ENCODE data around the gene DOCK10. TPM values are rescaled to one million over a fixed set of nuclear protein-coding genes. Genes with fewer than 3 reads are reported as not detected.
A peak's percentile ranks its signal among the peaks of the same experiment; 100 is the strongest.

DOCK10 gene
- total and polyA plus RNA-seq, 2 donors (not counting 3 experiments of a cell fraction or from before 2014, with no cell fraction given): 5.8 to 23.0 TPM

GRCh38 chr2:224883700-224884099 lies 158.6 kb downstream of the DOCK10 start:
- Histone ChIP-seq H3K9ac (replicated peaks; ENCODE audit: extremely low read depth, insufficient read depth, low read length) (peak overlapping the region; percentile 3), H3K27me3 (ENCODE audit: control insufficient read depth in 2 of 2, insufficient read depth in 2 of 2, low read length in 2 of 2) (no peaks in the 10 kb centered on the region), H4K20me1 (replicated peaks; ENCODE audit: control insufficient read depth, extremely low read depth, insufficient read depth, low read length) (no peaks in the 10 kb centered on the region), H3K27ac (ENCODE audit: insufficient read depth, low read depth, low read length) (no peak overlapping the region), H3K4me2 (ENCODE audit: insufficient read depth, low read length) (no peak overlapping the region), H3K79me2 (ENCODE audit: control insufficient read depth, insufficient read depth, low read length) (peaks cover 2% of the 10 kb centered on the region), H3K9me1 (replicated peaks; ENCODE audit: control insufficient read depth, extremely low read depth, insufficient read depth, low read length) (no peaks in the 10 kb centered on the region), H3K36me3 (ENCODE audit: control insufficient read depth in 2 of 2, extremely low read depth in 1 of 2, insufficient read depth in 2 of 2, low read length in 2 of 2) (peaks cover 0 to 3% of the 10 kb centered on the region in 2 experiments), H2AFZ (ENCODE audit: low read depth, low read length) (no peak overlapping the region), H3K4me1 (ENCODE audit: control insufficient read depth, extremely low read depth, insufficient read depth, low read length) (peaks cover 28% of the 10 kb centered on the region), H3K9me3 (replicated peaks; ENCODE audit: control insufficient read depth, insufficient read depth, low read length) (no peaks in the 10 kb centered on the region), H3K4me3 (replicated peaks in 1 of 3; ENCODE audit: insufficient read depth in 1 of 3, low read depth in 1 of 3, low read length in 3 of 3) (no peak overlapping the region)
- no peak for DNase-seq (ENCODE audit: low read depth, low spot score)
- no peak for FAIRE-seq
- no TSS peak for BruUV-seq (replicated peaks)
- intact Hi-C loops (cut with micrococcal nuclease) (loop anchor here (2.0 kb wide), 2 partner anchors 55 to 119 kb away; no protein-coding TSS in a partner anchor), dilution Hi-C loops (cut with MboI; ENCODE audit: extremely low pct_ligation_motif_present, low sequenced_read_pairs) (no loop called here)
- ChIA-PET POLR2A (no interaction called here), CTCF (interaction anchor here (1.0 to 2.8 kb wide), 6 partner anchors 20 to 776 kb away, joined by 3 to 11 read pairs (median 4); no protein-coding TSS in a partner anchor)
- TF ChIP-seq FOS (IDR thresholded peaks at IDR 0.05; ENCODE audit: borderline replicate concordance, insufficient read depth, low read length) (peak; percentile 21), CTCF (IDR thresholded peaks at IDR 0.05; ENCODE audit: extremely low read depth in 1 of 2, insufficient read depth in 1 of 2, low read depth in 1 of 2, low read length in 2 of 2) (no peak)

GRCh38 chr2:224883172-224883516 lies 159.1 kb downstream of the DOCK10 start:
- peak overlapping the region; percentile 81 for H3K27ac ChIP-seq (ENCODE audit: insufficient read depth, low read depth, low read length)
- no peak for DNase-seq (ENCODE audit: low read depth, low spot score)
- intact Hi-C loops (cut with micrococcal nuclease): loop anchor here (2.0 kb wide), 2 partner anchors 56 to 120 kb away; no protein-coding TSS in a partner anchor
- H3K4me3 ChIP-seq (replicated peaks in 1 of 3; ENCODE audit: insufficient read depth in 1 of 3, low read depth in 1 of 3, low read length in 3 of 3): no peak overlapping the region
- no peak for TF ChIP-seq MAX (IDR thresholded peaks at IDR 0.05; ENCODE audit: insufficient read depth, insufficient read length)
- H3K4me2 ChIP-seq (ENCODE audit: insufficient read depth, low read length): no peak overlapping the region
- dilution Hi-C loops (cut with MboI; ENCODE audit: extremely low pct_ligation_motif_present, low sequenced_read_pairs): no loop called here
- POLR2A ChIA-PET: no interaction called here
- H2AFZ ChIP-seq (ENCODE audit: low read depth, low read length): no peak overlapping the region
- H3K79me2 ChIP-seq (ENCODE audit: control insufficient read depth, insufficient read depth, low read length): peaks cover 2% of the 10 kb centered on the region
- FAIRE-seq: no peak
- no peaks in the 10 kb centered on the region for H3K27me3 ChIP-seq (ENCODE audit: control insufficient read depth in 2 of 2, insufficient read depth in 2 of 2, low read length in 2 of 2)
- H3K9ac ChIP-seq (replicated peaks; ENCODE audit: extremely low read depth, insufficient read depth, low read length): no peak overlapping the region
- H3K9me3 ChIP-seq (replicated peaks; ENCODE audit: control insufficient read depth, insufficient read depth, low read length): no peaks in the 10 kb centered on the region
- no peaks in the 10 kb centered on the region for H3K9me1 ChIP-seq (replicated peaks; ENCODE audit: control insufficient read depth, extremely low read depth, insufficient read depth, low read length)
- CTCF ChIA-PET: interaction anchor here (1.0 to 2.8 kb wide), 7 partner anchors 10 to 82 kb away, joined by 3 to 11 read pairs (median 4); no protein-coding TSS in a partner anchor
- BruUV-seq (replicated peaks): no TSS peak
- H3K4me1 ChIP-seq (ENCODE audit: control insufficient read depth, extremely low read depth, insufficient read depth, low read length): peaks cover 28% of the 10 kb centered on the region
- H4K20me1 ChIP-seq (replicated peaks; ENCODE audit: control insufficient read depth, extremely low read depth, insufficient read depth, low read length): no peaks in the 10 kb centered on the region
- peaks cover 0 to 3% of the 10 kb centered on the region in 2 experiments for H3K36me3 ChIP-seq (ENCODE audit: control insufficient read depth in 2 of 2, extremely low read depth in 1 of 2, insufficient read depth in 2 of 2, low read length in 2 of 2)
